PC-3 (cell line): ENCODE data around the gene SAMSN1. TPM values are rescaled to one million over a fixed set of nuclear protein-coding genes. Genes with fewer than 3 reads are reported as not detected.

Experiments
- ATAC-seq: fragments of 200-7000 bp; cut with Tn5 transposase; 2 replicates; pipeline ENCODE4 v1.9.1; 2020; ENCODE audit warnings: mild to moderate bottlenecking, moderate library complexity
- BruUV-seq: library from RNA; stranded (reverse); fragments of 400-500 nt; replicated peaks from 2 replicates; lab custom pipeline; 2021; lab: Mats Ljungman, UMichigan
- CTCF ChIA-PET: fragments of 300-600 bp; sonication (Branson Sonifier 250); formaldehyde crosslinking; loops from one replicate; lab custom pipeline; 2022; ENCODE audit warnings: antibody characterized with exemption; lab: Charles Lee
- POLR2A ChIA-PET: fragments of 300-600 bp; sonication (Branson Sonifier 250); formaldehyde crosslinking; loops from one replicate; lab custom pipeline; 2022; ENCODE audit warnings: antibody characterized with exemption; ENCODE audit not compliant: unreplicated experiment; lab: Charles Lee
- DNase-seq: peaks from one replicate; pipeline ENCODE4 v3.0.0-alpha.2; 2015
- H2AFZ ChIP-seq: fragments of 300-600 bp; sonication (generic); 2 replicates; pipeline ENCODE4 v1.6.0; 2016; ENCODE audit warnings: antibody characterized with exemption, low read length
- H3F3A ChIP-seq: fragments of 300-600 bp; sonication (generic); one replicate; pipeline ENCODE4 v1.6.0; 2017; ENCODE audit warnings: antibody characterized with exemption, low read length, control low read depth, mild to moderate bottlenecking; ENCODE audit not compliant: unreplicated experiment
- H3K27ac ChIP-seq: fragments of 300-600 bp; sonication (generic); 2 replicates; pipeline ENCODE4 v1.5.1; 2016; ENCODE audit warnings: mild to moderate bottlenecking, low read length
- H3K27me3 ChIP-seq: fragments of 300-600 bp; sonication (generic); 2 replicates; pipeline ENCODE4 v1.6.1; 2016; ENCODE audit warnings: low read length, mixed read lengths
- H3K36me3 ChIP-seq: fragments of 300-600 bp; sonication (generic); 2 replicates; pipeline ENCODE4 v1.6.1; 2016; ENCODE audit warnings: low read depth, mixed run types, low read length, mixed read lengths
- H3K4me1 ChIP-seq: fragments of 300-600 bp; sonication (generic); 2 replicates; pipeline ENCODE4 v1.5.1; 2016; ENCODE audit warnings: low read length; ENCODE audit not compliant: insufficient read depth
- H3K4me2 ChIP-seq: fragments of 300-600 bp; sonication (generic); 2 replicates; pipeline ENCODE4 v1.6.0; 2016; ENCODE audit warnings: low read length
- H3K4me3 ChIP-seq: fragments of 300-600 bp; sonication (generic); 2 replicates; pipeline ENCODE4 v1.5.1; 2016; ENCODE audit warnings: mild to moderate bottlenecking, low read length, mixed read lengths
- H3K79me2 ChIP-seq: fragments of 300-600 bp; sonication (generic); 2 replicates; pipeline ENCODE4 v1.6.1; 2017; ENCODE audit warnings: low read length, mixed read lengths
- H3K9ac ChIP-seq: fragments of 300-600 bp; sonication (generic); 2 replicates; pipeline ENCODE4 v1.6.0; 2016; ENCODE audit warnings: mild to moderate bottlenecking, low read length
- H3K9me2 ChIP-seq: fragments of 300-600 bp; sonication (generic); replicated peaks from 2 replicates; pipeline ENCODE4 v1.6.1; 2016; ENCODE audit warnings: mixed run types, low read length, mixed read lengths
- H3K9me3 ChIP-seq: fragments of 300-600 bp; sonication (generic); 2 replicates; pipeline ENCODE4 v1.6.1; 2016; ENCODE audit warnings: low read length, mixed read lengths
- H4K20me1 ChIP-seq: fragments of 300-600 bp; sonication (generic); 2 replicates; pipeline ENCODE4 v1.6.1; 2016; ENCODE audit warnings: low read length, mixed read lengths
- EZH2 ChIP-seq: fragments of 300-600 bp; sonication (generic); IDR thresholded peaks from one replicate; pipeline ENCODE4 v1.6.1; 2017; ENCODE audit warnings: antibody characterized with exemption, mild to moderate bottlenecking, low read length; ENCODE audit not compliant: unreplicated experiment
- EZH2phosphoT487 ChIP-seq: fragments of 300-600 bp; sonication (generic); IDR thresholded peaks from 2 replicates; pipeline ENCODE4 v1.6.1; 2018; ENCODE audit warnings: mild to moderate bottlenecking, antibody characterized with exemption, low read length, borderline replicate concordance
- intact Hi-C: fragments of 100-400 bp; cut with micrococcal nuclease; formaldehyde crosslinking; loops from 2 replicates; pipeline ENCODE4 v1.9.0; 2023
- total RNA-seq: library from RNA; depleted of rRNA; stranded (reverse); fragments of >200 nt; gene quantifications from 2 replicates; pipeline ENCODE4 v1.2.3, GENCODE V29; 2014
- TF ChIP-seq, protein P1 (sequence below): fragments of 300-600 bp; sonication (generic); conservative IDR thresholded peaks from 2 replicates; pipeline ENCODE4 v1.5.1; 2017; ENCODE audit warnings: antibody characterized with exemption, low read depth, mild to moderate bottlenecking, low read length

The SAMSN1 gene
- total RNA-seq, 1 experiment from 2014 or later: not detected

DNA sequence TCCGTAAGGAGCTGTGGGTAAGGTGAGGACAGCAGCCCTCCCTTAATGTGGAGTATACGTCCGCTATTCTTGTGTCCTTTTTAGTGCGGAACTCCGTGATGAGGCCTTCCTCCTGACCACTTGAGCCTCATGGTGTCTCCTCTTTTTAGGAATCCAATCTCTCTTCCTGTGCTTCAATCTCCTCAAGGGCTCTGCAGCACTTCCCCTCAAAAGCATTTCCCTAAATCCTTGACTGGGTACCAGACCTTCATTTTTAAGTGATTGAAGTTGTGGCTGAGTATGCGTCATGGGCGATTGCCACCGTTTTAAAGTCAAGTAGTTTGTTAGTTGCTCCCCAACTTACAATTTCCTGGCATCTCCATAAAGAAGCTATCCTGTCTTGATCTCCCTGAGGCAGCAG lies 62.8 kb downstream of the SAMSN1 start:
- Histone ChIP-seq H3K27me3 (peaks cover 39% of the 10 kb centered on the region), H3K9me3 (no peaks in the 10 kb centered on the region), H3K4me2 (no peak overlapping the region), H2AFZ (no peak overlapping the region), H4K20me1 (no peaks in the 10 kb centered on the region), H3K9me2 (no peaks in the 10 kb centered on the region), H3K9ac (no peak overlapping the region), H3K27ac (no peak overlapping the region), H3F3A (no peaks in the 10 kb centered on the region), H3K4me1 (no peaks in the 10 kb centered on the region), H3K79me2 (no peaks in the 10 kb centered on the region), H3K36me3 (no peaks in the 10 kb centered on the region), H3K4me3 (no peak overlapping the region)
- no peak for ATAC-seq
- intact Hi-C loops: no loop called here
- TF ChIP-seq, protein P1, sequence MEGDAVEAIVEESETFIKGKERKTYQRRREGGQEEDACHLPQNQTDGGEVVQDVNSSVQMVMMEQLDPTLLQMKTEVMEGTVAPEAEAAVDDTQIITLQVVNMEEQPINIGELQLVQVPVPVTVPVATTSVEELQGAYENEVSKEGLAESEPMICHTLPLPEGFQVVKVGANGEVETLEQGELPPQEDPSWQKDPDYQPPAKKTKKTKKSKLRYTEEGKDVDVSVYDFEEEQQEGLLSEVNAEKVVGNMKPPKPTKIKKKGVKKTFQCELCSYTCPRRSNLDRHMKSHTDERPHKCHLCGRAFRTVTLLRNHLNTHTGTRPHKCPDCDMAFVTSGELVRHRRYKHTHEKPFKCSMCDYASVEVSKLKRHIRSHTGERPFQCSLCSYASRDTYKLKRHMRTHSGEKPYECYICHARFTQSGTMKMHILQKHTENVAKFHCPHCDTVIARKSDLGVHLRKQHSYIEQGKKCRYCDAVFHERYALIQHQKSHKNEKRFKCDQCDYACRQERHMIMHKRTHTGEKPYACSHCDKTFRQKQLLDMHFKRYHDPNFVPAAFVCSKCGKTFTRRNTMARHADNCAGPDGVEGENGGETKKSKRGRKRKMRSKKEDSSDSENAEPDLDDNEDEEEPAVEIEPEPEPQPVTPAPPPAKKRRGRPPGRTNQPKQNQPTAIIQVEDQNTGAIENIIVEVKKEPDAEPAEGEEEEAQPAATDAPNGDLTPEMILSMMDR: no peak
- TF ChIP-seq EZH2: no peak
- TF ChIP-seq EZH2phosphoT487: no peak
- ChIA-PET CTCF (no interaction called here), POLR2A (no interaction called here)
- no TSS peak for BruUV-seq
- no peak for DNase-seq

DNA sequence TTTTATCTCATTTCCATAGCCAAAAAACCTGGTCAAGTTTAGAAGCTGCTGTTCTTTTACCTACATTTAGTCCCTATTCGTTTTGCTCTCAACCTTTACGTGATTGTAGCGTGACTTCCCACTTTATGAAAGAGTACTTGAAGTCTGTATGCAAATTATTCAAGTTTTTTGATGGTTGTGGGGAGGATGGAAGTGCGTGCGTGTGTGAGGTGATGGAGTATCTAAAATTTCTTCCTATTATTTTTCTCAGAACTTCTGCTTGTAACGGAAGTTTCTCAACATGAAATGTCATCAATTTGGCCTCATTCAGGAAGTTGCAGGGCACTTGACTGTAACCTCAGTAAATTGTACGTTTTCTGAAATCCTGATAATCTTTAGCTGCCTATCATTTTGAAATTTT lies 64.0 kb downstream of the SAMSN1 start:
- H3K4me1 ChIP-seq: no peaks in the 10 kb centered on the region
- no peaks in the 10 kb centered on the region for H3K9me2 ChIP-seq
- TF ChIP-seq EZH2phosphoT487 (no peak), EZH2 (no peak)
- TF ChIP-seq, protein P1: no peak
- no peak overlapping the region for H3K27ac ChIP-seq
- no peaks in the 10 kb centered on the region for H3K79me2 ChIP-seq
- no peak overlapping the region for H2AFZ ChIP-seq
- no peaks in the 10 kb centered on the region for H3K9me3 ChIP-seq
- ChIA-PET POLR2A (no interaction called here), CTCF (no interaction called here)
- ATAC-seq: no peak
- intact Hi-C loops: no loop called here
- no peak overlapping the region for H3K9ac ChIP-seq
- H3F3A ChIP-seq: no peaks in the 10 kb centered on the region
- no peak for DNase-seq
- no peaks in the 10 kb centered on the region for H4K20me1 ChIP-seq
- H3K4me2 ChIP-seq: no peak overlapping the region
- BruUV-seq: no TSS peak
- no peak overlapping the region for H3K4me3 ChIP-seq
- H3K36me3 ChIP-seq: no peaks in the 10 kb centered on the region
- peaks cover 41% of the 10 kb centered on the region for H3K27me3 ChIP-seq

DNA sequence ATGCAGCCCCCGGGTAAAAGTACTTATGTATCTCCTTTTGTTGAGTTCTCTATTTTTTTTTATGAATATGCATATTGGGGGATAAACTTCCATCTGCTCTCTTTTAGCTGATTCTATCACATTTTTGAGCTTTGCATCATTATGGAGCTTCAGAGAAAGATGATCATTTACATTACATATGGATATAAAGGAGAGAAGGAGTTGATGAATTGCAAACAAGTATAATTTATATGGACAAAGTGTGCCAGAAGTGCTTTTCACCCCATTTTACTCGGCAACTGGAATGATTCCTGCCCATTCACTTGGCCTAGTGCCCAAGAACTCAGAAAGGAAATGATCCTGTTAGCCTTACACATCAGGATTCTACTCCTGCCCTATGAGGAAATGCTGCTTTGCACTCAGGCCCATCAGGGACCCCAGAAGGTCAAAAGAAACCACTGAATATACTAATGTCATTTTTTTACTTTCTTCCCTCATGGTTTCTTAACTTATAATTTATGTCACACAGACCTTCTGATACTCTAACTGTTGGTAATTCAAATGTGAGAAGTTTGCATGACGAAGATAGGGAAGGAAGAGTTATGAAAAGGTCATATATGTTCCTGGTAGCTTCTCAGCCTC lies 65.6 kb downstream of the SAMSN1 start:
- no peak overlapping the region for H2AFZ ChIP-seq
- H3K9me2 ChIP-seq: no peaks in the 10 kb centered on the region
- no peaks in the 10 kb centered on the region for H3K4me1 ChIP-seq
- no TSS peak for BruUV-seq
- TF ChIP-seq, protein P1: no peak
- no peak for TF ChIP-seq EZH2
- TF ChIP-seq EZH2phosphoT487: no peak
- CTCF ChIA-PET: no interaction called here
- no peak overlapping the region for H3K27ac ChIP-seq
- ATAC-seq (no peak), DNase-seq (peak; percentile 8)
- no peak overlapping the region for H3K9ac ChIP-seq
- no peak overlapping the region for H3K4me3 ChIP-seq
- no peaks in the 10 kb centered on the region for H4K20me1 ChIP-seq
- POLR2A ChIA-PET: no interaction called here
- peaks cover 40% of the 10 kb centered on the region for H3K27me3 ChIP-seq
- no peaks in the 10 kb centered on the region for H3K9me3 ChIP-seq
- H3K79me2 ChIP-seq: no peaks in the 10 kb centered on the region
- no peaks in the 10 kb centered on the region for H3F3A ChIP-seq
- no peak overlapping the region for H3K4me2 ChIP-seq
- H3K36me3 ChIP-seq: no peaks in the 10 kb centered on the region
- intact Hi-C loops: no loop called here
